KMS-11 (cell line): Measurements from ENCODE around the gene NT5C1B.

Source experiments
- H2AFZ ChIP-seq: fragments of 200-600 bp; sonication (generic); 2 replicates; pipeline ENCODE4 v1.6.1; 2016; ENCODE audit warnings: antibody characterized with exemption, mixed run types, low read depth
- H3K27ac ChIP-seq: fragments of 200-600 bp; sonication (generic); 2 replicates; pipeline ENCODE4 v1.6.1; 2016; ENCODE audit warnings: mild to moderate bottlenecking, mixed run types
- H3K27me3 ChIP-seq: fragments of 200-600 bp; sonication (generic); 2 replicates; pipeline ENCODE4 v1.6.1; 2017; ENCODE audit warnings: mild to moderate bottlenecking, low read depth, mixed run types, moderate library complexity; ENCODE audit not compliant: insufficient read depth
- H3K36me3 ChIP-seq: fragments of 200-600 bp; sonication (generic); 2 replicates; pipeline ENCODE4 v1.6.1; 2017; ENCODE audit warnings: mild to moderate bottlenecking, mixed run types; ENCODE audit not compliant: insufficient read depth
- H3K4me1 ChIP-seq: fragments of 200-600 bp; sonication (generic); 2 replicates; pipeline ENCODE4 v1.6.1; 2016; ENCODE audit warnings: mild to moderate bottlenecking, low read depth, mixed run types; ENCODE audit not compliant: poor library complexity, severe bottlenecking
- H3K4me2 ChIP-seq: fragments of 200-600 bp; sonication (generic); 2 replicates; pipeline ENCODE4 v1.7.0; 2016; ENCODE audit warnings: mild to moderate bottlenecking, mixed run types
- H3K4me3 ChIP-seq: fragments of 200-600 bp; sonication (generic); IDR thresholded peaks from 2 replicates; pipeline ENCODE4 v1.6.1; 2017; ENCODE audit warnings: low read depth, low read length, mixed read lengths; ENCODE audit not compliant: insufficient read depth
- H3K79me2 ChIP-seq: fragments of 200-600 bp; sonication (generic); 2 replicates; pipeline ENCODE4 v1.6.1; 2016; ENCODE audit warnings: low read depth, mixed run types; ENCODE audit not compliant: insufficient read depth
- H3K9ac ChIP-seq: fragments of 200-600 bp; sonication (generic); 2 replicates; pipeline ENCODE4 v1.6.1; 2016; ENCODE audit warnings: mild to moderate bottlenecking, mixed run types
- H4K20me1 ChIP-seq: fragments of 200-600 bp; sonication (generic); 2 replicates; pipeline ENCODE4 v1.6.1; 2016; ENCODE audit warnings: mild to moderate bottlenecking, mixed run types; ENCODE audit not compliant: insufficient read depth
- CTCF ChIP-seq: fragments of 200-600 bp; sonication (generic); conservative IDR thresholded peaks from 2 replicates; pipeline ENCODE4 v1.6.1; 2017; ENCODE audit warnings: low read depth, mild to moderate bottlenecking, antibody characterized with exemption, low read length, moderate library complexity, mixed read lengths

The NT5C1B gene

GRCh38 chr2:18610090-18610489 is 20.7 kb upstream of the NT5C1B start:
- no peaks in the 10 kb centered on the region for H3K27me3 ChIP-seq

GRCh38 chr2:18605115-18605514 is 15.7 kb upstream of the NT5C1B start:
- no peak overlapping the region for H2AFZ ChIP-seq
- H3K36me3 ChIP-seq, result no peaks in the 10 kb centered on the region
- H3K4me3 ChIP-seq, result no peak overlapping the region
- H3K27me3 ChIP-seq, result no peaks in the 10 kb centered on the region
- no peaks in the 10 kb centered on the region for H3K4me1 ChIP-seq
- H4K20me1 ChIP-seq, result no peaks in the 10 kb centered on the region
- TF ChIP-seq CTCF, result no peak
- no peak overlapping the region for H3K9ac ChIP-seq
- H3K4me2 ChIP-seq, result no peak overlapping the region
- no peaks in the 10 kb centered on the region for H3K79me2 ChIP-seq
- no peak overlapping the region for H3K27ac ChIP-seq

More at GRCh38 chr2:18610090-18610489, 20.7 kb upstream of the NT5C1B start:
- Histone ChIP-seq H3K9ac (no peak overlapping the region), H3K4me1 (no peaks in the 10 kb centered on the region), H3K79me2 (no peaks in the 10 kb centered on the region), H3K36me3 (no peaks in the 10 kb centered on the region), H3K27ac (no peak overlapping the region), H4K20me1 (no peaks in the 10 kb centered on the region), H3K4me3 (no peak overlapping the region), H2AFZ (no peak overlapping the region), H3K4me2 (no peak overlapping the region)
- TF ChIP-seq CTCF, result no peak

- Histone ChIP-seq H3K4me2 (no peak overlapping the region), H3K27ac (no peak overlapping the region), H4K20me1 (no peaks in the 10 kb centered on the region), H3K36me3 (no peaks in the 10 kb centered on the region), H3K27me3 (no peaks in the 10 kb centered on the region), H3K4me3 (no peak overlapping the region), H3K79me2 (no peaks in the 10 kb centered on the region), H3K4me1 (no peaks in the 10 kb centered on the region), H3K9ac (no peak overlapping the region), H2AFZ (no peak overlapping the region)
- TF ChIP-seq CTCF, result no peak
Measured at GRCh38 chr2:18604531-18604885, 15.1 kb upstream of the NT5C1B start.

GRCh38 chr2:18603854-18604530 is 14.6 kb upstream of the NT5C1B start:
- Histone ChIP-seq H3K4me3 (no peak overlapping the region), H3K79me2 (no peaks in the 10 kb centered on the region), H3K27ac (no peak overlapping the region), H3K9ac (no peak overlapping the region), H2AFZ (no peak overlapping the region), H3K36me3 (no peaks in the 10 kb centered on the region), H3K4me2 (no peak overlapping the region), H4K20me1 (no peaks in the 10 kb centered on the region), H3K4me1 (no peaks in the 10 kb centered on the region), H3K27me3 (no peaks in the 10 kb centered on the region)
- no peak for TF ChIP-seq CTCF
